ENCODE data around the gene SFXN4. TPM values are rescaled to one million over a fixed set of nuclear protein-coding genes. Genes with fewer than 3 reads are reported as not detected.
A peak's percentile ranks its signal among the peaks of the same experiment; 100 is the strongest.
"Not testable (repeated sequence)": the region's sequence is repeated elsewhere in the genome, so short reads cannot be mapped to it uniquely, and the experiment has no call there.

Gene SFXN4
- total RNA-seq, 3 donors from 2014 or later, result 65.3 to 90.1 (median 72.8) TPM

DNA sequence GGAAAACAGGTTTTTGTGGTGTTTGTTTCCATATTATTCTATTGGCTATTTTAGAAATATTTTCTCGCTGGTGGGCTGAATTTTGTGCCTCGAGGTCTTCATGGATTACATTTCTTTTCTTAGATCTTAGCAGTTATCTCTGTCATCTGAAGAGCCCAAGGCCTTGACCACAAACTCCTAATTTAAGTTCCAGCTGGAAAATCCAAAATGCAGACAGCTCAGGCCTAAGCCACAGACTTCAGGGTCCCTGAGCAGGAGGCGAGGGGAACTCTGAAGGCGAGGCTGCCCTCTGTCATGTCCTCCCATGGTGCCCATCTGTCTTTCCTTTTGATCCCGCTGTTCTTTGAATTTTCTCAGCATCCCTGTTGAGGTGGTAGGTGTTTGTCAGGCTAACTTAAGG lies 47.3 kb downstream of the SFXN4 start:
- DNase-seq, result no peak
- Mint-ChIP-seq H3K27me3 (ENCODE audit: low read depth) (no peaks in the 10 kb centered on the region), H3K4me1 (ENCODE audit: low read depth) (peaks cover 10% of the 10 kb centered on the region), H3K9me3 (no peaks in the 10 kb centered on the region), H3K4me3 (no peak overlapping the region), H3K36me3 (ENCODE audit: insufficient read depth) (peaks cover 24% of the 10 kb centered on the region)
- no peak for ATAC-seq

DNA sequence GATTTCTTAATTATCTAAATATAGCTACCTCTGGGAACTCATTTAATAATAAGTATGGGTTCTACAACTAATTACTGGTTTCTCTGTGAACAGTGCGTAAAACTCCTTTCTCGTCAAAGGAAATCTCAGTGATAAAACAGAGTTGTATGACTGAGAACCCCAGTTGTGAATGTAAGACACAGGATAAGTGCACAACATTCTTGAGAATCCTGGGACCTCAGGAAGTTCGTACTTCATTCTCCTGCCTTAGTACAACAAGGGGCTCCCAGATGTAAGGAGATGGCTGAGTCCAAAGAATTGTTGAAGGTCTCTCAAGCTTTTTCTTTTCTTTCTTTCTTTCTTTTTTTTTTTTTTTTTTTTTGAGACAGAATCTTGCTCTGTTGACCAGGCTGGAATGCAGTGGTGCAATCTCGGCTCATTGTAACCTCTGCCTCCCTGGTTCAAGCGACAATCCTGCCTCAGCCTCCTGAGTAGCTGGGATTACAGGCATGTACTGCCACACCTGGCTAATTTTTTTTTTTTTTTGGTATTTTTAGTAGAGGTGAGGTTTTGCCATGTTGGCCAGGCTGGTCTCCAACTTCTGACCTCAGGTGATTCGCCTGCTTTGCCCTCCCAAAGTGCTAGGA lies 49.1 kb downstream of the SFXN4 start:
- Mint-ChIP-seq H3K9me3 (no peaks in the 10 kb centered on the region), H3K36me3 (ENCODE audit: insufficient read depth) (peaks cover 18% of the 10 kb centered on the region), H3K27me3 (ENCODE audit: low read depth) (no peaks in the 10 kb centered on the region), H3K4me1 (ENCODE audit: low read depth) (peaks cover 8% of the 10 kb centered on the region), H3K4me3 (no peak overlapping the region)
- no peak for DNase-seq
- ATAC-seq, result no peak

DNA sequence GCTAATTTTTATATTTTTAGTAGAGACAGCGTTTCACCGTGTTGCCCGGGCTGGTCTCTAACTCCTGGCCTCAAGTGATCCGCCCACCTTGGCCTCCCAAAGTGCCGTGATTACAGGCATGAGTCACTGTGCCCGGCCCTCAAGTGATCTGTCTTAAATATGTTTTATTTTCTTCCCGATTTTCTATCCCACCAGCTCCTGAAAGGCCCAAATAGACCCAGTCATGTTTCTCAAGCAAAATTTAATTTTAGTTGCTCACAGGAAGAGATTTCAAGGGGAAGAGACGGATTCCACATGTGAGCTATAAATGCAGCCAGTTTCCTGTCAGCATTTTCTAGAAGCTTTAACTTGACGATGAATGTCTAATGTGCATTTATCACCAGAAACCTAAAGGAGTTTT lies 49.6 kb downstream of the SFXN4 start:
- no peaks in the 10 kb centered on the region for H3K9me3 Mint-ChIP-seq
- H3K27me3 Mint-ChIP-seq (ENCODE audit: low read depth), result no peaks in the 10 kb centered on the region
- peaks cover 18% of the 10 kb centered on the region for H3K36me3 Mint-ChIP-seq (ENCODE audit: insufficient read depth)
- ATAC-seq, result no peak
- peaks cover 8% of the 10 kb centered on the region for H3K4me1 Mint-ChIP-seq (ENCODE audit: low read depth)
- H3K4me3 Mint-ChIP-seq, result no peak overlapping the region
- DNase-seq, result no peak

DNA sequence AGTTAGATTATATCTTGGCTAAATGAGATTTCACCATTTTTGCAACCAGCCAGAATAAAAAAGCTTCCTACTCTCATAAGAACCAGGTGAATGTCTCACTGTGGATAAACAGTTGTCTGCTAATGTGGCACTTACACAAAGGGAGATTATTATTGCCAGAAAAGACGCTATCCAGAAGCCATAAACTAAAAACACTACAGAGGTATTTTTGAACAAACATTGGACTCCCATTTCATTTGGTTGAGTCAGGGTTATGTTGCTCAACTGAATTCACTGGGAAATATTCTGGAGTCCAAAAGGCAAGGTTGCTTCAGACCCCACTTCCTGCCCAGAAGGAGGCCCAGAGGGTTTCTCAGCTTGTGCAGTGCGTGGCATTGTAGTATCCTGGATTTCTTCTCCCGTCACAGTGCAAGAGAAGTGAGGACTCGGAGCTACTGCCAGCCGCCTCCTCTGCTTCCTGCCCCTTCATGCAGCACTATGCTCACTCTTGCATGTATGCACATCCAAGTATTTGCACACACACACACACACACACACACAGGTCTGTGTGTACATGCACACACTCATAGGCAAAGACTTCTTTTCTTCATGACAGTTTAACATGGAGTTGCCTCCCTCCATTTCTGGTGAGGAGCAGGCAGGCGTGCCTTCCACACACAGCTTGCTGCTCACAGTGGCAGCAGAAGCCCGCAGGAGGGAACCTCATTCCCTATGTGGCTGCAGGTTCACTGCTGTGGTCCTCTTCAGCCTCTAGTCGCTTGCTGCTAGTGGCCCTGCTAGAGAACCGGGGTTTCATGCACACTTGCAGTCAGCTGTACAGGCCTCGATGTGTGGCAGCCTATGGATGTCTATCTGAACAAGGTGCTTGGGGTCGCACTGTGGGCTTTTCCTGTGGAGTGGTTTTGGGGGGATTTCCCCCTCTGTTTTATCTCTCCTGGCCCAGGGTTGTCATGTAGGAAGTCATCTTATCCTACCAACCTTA lies 51.5 kb downstream of the SFXN4 start:
- peaks cover 21% of the 10 kb centered on the region for H3K36me3 Mint-ChIP-seq (ENCODE audit: insufficient read depth)
- peaks cover 4% of the 10 kb centered on the region for H3K4me1 Mint-ChIP-seq (ENCODE audit: low read depth)
- ATAC-seq (peak in 1 of 2 donors; percentile 34), DNase-seq (no peak)
- no peaks in the 10 kb centered on the region for H3K9me3 Mint-ChIP-seq
- H3K27me3 Mint-ChIP-seq (ENCODE audit: low read depth), result no peaks in the 10 kb centered on the region
- H3K4me3 Mint-ChIP-seq, result no peak overlapping the region

DNA sequence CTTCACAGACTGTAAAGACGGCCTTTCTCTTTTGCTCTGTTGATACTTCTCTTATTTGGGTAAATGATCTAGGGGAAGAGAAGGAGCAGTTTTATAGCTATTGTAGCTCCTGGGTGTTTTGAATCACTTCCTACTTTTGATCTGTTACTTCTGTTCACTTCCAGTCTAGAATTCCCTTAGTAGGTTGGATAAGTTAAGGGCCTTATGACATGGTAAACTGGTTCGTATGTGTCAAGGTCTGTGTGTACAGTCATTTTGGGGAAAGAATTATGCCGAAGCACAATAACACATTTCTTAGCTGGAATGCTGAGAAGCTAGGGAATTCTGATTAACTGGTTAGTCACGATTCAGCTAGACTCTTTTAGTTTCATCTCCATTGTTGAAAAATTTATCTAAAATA lies 53.5 kb downstream of the SFXN4 start:
- Mint-ChIP-seq H3K9me3 (no peaks in the 10 kb centered on the region), H3K4me3 (no peak overlapping the region), H3K36me3 (ENCODE audit: insufficient read depth) (peaks cover 22% of the 10 kb centered on the region), H3K27me3 (ENCODE audit: low read depth) (no peaks in the 10 kb centered on the region), H3K4me1 (ENCODE audit: low read depth) (peaks cover 4% of the 10 kb centered on the region)
- ATAC-seq (no peak), DNase-seq (no peak)

DNA sequence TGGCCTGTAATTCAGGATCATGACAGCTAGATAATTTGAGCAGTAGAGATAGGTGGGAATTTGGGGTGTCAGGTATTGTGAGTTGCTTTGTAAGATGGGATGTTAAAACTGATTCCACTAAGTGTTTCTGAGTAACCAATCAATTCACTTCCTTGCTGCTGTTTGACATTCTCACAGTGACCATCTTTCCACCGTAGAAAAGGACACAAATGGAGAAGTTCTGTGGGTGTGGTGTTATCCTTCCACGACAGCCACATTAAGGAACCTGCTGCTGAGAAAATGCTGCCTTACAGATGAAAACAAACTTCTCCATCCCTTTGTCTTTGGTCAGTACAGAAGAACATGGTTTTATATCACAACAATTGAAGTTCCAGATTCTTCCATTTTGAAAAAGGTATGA lies 57.7 kb downstream of the SFXN4 start:
- ATAC-seq; H3K27me3 Mint-ChIP-seq (ENCODE audit: low read depth); DNase-seq; H3K4me3 Mint-ChIP-seq; H3K9me3 Mint-ChIP-seq: not testable (repeated sequence)
- Mint-ChIP-seq H3K36me3 (ENCODE audit: insufficient read depth) (peaks cover 15% of the 10 kb centered on the region), H3K4me1 (ENCODE audit: low read depth) (peaks cover 11% of the 10 kb centered on the region)

DNA sequence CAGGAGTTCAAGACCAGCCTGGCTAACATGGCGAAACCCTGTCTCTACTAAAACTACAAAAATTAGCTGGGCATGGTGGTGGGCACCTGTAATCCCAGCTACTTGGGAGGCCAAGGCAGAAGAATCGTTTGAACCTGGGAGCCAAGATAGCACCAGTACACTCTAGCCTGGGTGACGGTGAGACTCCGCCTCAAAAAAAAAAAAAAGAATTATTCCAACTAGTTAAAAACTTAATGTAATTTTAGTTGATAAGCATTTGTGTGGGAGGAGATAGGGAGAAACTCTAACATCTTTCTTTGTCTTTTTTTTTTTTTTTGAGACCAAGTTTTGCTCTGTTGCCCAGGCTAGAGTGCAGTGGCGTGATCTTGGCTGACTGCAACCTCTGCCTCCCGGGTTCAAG lies 58.4 kb downstream of the SFXN4 start:
- H3K27me3 Mint-ChIP-seq (ENCODE audit: low read depth); H3K4me3 Mint-ChIP-seq; DNase-seq; ATAC-seq; H3K9me3 Mint-ChIP-seq: not testable (repeated sequence)
- H3K36me3 Mint-ChIP-seq (ENCODE audit: insufficient read depth), result peaks cover 14% of the 10 kb centered on the region
- peaks cover 12% of the 10 kb centered on the region for H3K4me1 Mint-ChIP-seq (ENCODE audit: low read depth)

DNA sequence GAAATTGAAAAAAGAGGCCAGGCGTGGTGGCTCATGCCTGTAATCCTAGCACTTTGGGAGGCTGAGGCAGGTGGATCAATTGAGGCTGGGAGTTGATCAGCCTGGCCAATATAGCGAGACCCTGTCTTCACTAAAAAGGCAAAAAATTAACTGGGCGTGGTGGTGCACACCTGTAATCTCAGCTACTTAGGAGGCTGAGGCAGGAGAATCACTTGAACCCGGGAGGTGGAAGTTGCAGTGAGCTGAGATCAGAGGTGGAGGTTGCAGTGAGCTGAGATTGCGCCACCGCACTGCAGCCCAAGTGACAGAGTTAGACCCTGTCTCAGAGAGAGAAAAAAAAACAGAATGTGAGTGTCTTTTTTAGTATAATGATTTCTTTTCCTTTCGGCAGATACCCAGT lies 59.6 kb downstream of the SFXN4 start:
- not testable (repeated sequence) for H3K27me3 Mint-ChIP-seq (ENCODE audit: low read depth); DNase-seq; ATAC-seq; H3K9me3 Mint-ChIP-seq
- peak overlapping the region; percentile 76 for H3K4me3 Mint-ChIP-seq
- peaks cover 12% of the 10 kb centered on the region for H3K36me3 Mint-ChIP-seq (ENCODE audit: insufficient read depth)
- peaks cover 19% of the 10 kb centered on the region for H3K4me1 Mint-ChIP-seq (ENCODE audit: low read depth)

DNA sequence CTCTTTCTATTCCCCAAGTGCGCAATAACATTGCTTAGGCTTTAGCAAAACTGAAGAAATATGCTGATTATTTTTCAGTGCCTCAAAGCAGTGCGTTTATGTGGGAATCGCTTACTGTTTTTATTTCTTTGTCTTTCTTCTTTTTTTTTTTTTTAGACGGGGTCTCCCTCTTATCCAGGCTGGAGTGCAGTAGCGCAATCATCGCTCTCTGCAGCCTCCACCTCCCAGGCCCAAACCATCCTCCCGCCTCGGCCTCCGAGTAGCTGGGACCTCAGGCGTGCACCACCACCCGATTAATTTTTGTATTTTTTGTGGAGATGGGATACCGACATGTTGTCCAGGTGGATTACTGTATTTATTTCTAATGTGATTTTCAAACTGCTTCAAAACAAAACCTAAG lies 60.4 kb downstream of the SFXN4 start:
- H3K4me3 Mint-ChIP-seq, result peak overlapping the region; percentile 76
- no peak for ATAC-seq
- DNase-seq, result no peak
- H3K36me3 Mint-ChIP-seq (ENCODE audit: insufficient read depth), result peaks cover 11% of the 10 kb centered on the region
- peaks cover 22% of the 10 kb centered on the region for H3K4me1 Mint-ChIP-seq (ENCODE audit: low read depth)
- no peaks in the 10 kb centered on the region for H3K27me3 Mint-ChIP-seq (ENCODE audit: low read depth)
- H3K9me3 Mint-ChIP-seq, result no peaks in the 10 kb centered on the region

DNA sequence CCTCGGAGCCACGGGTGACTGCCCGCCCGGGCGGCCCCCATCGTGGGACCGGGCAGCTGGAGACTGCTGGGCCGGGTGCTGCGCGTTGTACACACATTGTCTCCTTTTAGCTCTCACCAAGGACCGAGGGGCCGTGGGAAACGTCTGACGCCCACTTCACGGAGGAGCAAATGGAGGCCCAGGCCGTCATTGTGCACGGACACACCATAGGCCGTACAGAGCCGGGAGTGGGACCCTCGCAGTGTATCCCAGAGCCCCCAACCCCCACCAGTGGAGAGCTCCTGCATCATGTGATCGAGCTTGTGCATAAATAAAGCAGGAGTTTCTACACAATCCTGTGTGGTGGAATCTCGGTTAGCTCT lies 60.9 kb downstream of the SFXN4 start:
- peak overlapping the region; percentile 76 for H3K4me3 Mint-ChIP-seq
- ATAC-seq (no peak), DNase-seq (peak; percentile 10)
- peaks cover 9% of the 10 kb centered on the region for H3K36me3 Mint-ChIP-seq (ENCODE audit: insufficient read depth)
- no peaks in the 10 kb centered on the region for H3K9me3 Mint-ChIP-seq
- H3K4me1 Mint-ChIP-seq (ENCODE audit: low read depth), result peaks cover 22% of the 10 kb centered on the region
- H3K27me3 Mint-ChIP-seq (ENCODE audit: low read depth), result no peaks in the 10 kb centered on the region

DNA sequence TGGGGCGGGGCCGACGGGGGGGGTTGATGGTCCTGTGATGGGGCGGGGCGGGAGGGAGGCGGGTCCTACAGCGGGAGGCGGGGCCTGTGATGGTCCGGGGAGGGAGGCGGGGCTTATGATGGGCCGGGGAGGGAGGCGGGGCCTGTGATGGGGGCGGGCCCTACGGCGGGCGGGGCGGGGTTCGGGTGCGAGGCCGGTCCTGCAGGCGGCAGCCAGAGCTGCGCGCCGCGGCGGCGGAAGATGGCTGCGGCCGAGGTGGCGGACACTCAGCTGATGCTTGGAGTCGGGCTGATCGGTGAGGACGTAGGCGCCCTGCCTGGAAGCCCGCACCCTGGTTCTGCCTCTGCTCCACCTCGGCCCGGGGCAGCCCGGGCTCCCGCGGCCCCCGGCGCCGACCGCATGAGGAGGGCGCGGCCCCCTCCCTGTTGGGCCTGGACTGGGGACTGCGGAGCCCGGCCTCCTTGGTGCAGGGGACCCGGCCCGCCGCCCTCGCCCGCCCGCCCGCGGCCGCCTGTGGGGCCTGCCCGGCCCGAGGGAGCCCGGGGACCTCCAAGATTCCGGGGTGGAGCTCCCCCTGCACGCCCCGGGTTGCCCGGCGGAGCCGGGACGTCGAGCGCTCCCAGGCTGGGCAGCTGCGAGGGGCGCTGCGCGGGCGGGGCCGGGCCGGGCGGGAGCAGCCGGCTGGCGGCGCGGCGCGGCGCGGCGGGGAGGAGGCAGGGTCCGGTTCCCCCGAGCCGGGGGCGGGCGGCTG lies 61.4 kb downstream of the SFXN4 start, which contains the start of gene DENND10:
Gene DENND10, plus strand, starts transcription at position 211 of the 751 bp plus-strand sequence. Its CDS starts 30 bp downstream, at position 241.
- Mint-ChIP-seq H3K36me3 (ENCODE audit: insufficient read depth) (peaks cover 6% of the 10 kb centered on the region), H3K9me3 (no peaks in the 10 kb centered on the region), H3K27me3 (ENCODE audit: low read depth) (no peaks in the 10 kb centered on the region), H3K4me3 (peak within 1 kb of the TSS; percentile 76), H3K4me1 (ENCODE audit: low read depth) (peaks cover 22% of the 10 kb centered on the region)
- ATAC-seq (peak; percentile 88 to 91), DNase-seq (peak; percentile 76)

DNA sequence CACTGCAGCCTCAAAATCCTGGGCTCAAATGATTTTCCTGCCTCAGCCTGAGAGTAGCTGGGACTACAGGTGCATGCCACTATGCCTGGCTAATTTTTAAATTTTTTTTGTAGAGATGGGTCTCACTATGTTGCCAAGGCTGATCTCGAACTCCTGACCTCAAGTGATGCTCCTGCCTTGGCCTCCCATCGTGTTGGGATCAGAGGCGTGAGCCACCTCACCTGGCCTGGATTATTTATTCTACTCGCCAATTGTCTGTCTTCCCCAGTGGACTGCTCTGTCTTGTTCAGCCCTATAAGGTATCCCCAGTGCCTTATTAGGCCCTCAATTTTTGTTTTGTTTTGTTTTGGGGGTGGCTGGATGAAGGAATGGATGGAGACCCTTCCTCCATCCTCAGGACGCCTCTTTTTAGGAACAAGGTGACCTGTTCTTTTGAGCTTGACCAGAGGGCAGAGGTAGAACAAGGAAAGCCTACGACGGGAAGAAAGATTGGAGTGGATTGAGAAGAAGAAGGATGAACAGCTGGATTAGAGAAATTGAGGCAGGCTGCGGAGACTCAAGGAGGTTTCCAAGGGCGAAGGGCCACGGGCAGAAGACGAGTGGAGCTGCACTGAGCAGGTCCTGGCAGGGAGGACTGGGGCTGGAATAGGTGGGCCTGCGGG lies 62.1 kb downstream of the SFXN4 start:
- Mint-ChIP-seq H3K36me3 (ENCODE audit: insufficient read depth) (peaks cover 5% of the 10 kb centered on the region), H3K4me1 (ENCODE audit: low read depth) (peaks cover 22% of the 10 kb centered on the region), H3K27me3 (ENCODE audit: low read depth) (no peaks in the 10 kb centered on the region), H3K9me3 (no peaks in the 10 kb centered on the region), H3K4me3 (peak overlapping the region; percentile 74)
- DNase-seq, result no peak
- no peak for ATAC-seq

DNA sequence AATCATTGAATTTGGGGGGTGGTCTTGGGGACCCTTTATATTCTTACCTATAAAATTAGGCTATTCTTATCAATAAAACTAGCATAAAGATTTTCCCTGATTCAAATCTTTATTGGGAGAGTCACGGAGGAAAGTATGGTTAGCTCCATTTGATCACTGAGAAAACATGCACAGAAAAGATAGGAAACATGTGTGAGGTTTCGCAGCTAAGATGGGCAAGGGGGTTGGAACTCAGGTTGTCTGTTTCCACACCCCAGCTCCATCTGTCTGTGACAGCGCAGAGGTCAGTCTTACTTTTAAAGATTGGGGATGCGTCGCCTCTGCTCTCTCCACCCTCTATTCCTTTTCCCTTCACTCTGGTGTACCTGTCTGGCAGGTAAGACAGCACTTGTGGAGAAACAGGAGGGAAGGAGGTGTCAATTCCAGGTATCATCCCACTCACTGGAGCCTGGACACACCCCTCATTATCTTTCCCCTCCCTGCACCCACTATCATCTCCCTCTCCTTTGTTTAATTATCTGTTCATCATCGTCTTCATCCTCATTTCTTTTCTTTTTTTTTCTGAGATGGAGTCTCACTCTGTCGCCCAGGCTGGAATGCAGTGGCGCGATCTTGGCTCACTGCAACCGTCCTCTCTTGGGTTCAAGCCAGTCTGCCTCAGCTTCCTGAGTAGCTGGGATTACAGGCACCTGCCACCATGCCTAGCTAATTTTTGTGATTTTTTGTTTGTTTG lies 64.0 kb downstream of the SFXN4 start:
- no peak for ATAC-seq
- Mint-ChIP-seq H3K4me1 (ENCODE audit: low read depth) (peaks cover 22% of the 10 kb centered on the region), H3K4me3 (no peak overlapping the region), H3K27me3 (ENCODE audit: low read depth) (no peaks in the 10 kb centered on the region), H3K36me3 (ENCODE audit: insufficient read depth) (no peaks in the 10 kb centered on the region), H3K9me3 (no peaks in the 10 kb centered on the region)
- DNase-seq, result no peak

Data from activated T-cell treated with anti-CD3 and anti-CD28 coated beads, Interleukin-2, amount 50 U/mL, for 4 hours (primary cell).